GM23248 (cell line): Measurements from ENCODE around the gene XYLB.
"Not testable (repeated sequence)": the region's sequence is repeated elsewhere in the genome, so short reads cannot be mapped to it uniquely, and the experiment has no call there.

Experiments
- EZH2 ChIP-seq: fragments of 200-600 bp; sonication (generic); IDR thresholded peaks from 2 replicates; pipeline ENCODE4 v1.6.1; 2018; ENCODE audit warnings: antibody characterized with exemption, mild to moderate bottlenecking; ENCODE audit not compliant: insufficient read depth, poor library complexity, severe bottlenecking
- EZH2phosphoT487 ChIP-seq: fragments of 200-600 bp; sonication (generic); IDR thresholded peaks from 2 replicates; pipeline ENCODE4 v1.6.1; 2018; ENCODE audit warnings: antibody characterized with exemption, moderate library complexity, mild to moderate bottlenecking, low read depth; ENCODE audit not compliant: insufficient read depth

DNA sequence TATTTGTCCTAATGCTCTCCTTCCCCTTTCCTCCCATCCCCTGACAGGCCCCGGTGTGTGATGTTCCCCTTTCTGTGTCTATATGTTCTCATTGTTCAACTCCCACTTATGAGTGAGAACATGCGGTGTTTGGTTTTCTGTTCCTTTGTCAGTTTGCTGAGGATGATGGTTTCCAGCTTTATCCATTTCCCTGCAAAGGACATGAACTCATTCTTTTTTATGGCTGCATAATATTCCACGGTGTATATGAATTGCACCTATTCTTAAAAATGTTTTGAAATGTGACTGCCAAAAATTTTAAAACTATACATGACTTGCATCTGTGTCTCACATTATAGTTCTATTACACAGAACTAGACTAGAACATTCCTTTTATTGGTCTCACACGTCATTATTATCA, 25.9 kb upstream of the XYLB start:
- not testable (repeated sequence) for TF ChIP-seq EZH2, EZH2phosphoT487
